GM23338 (cell line): ENCODE measurements around the gene PPCDC.

Source experiments
- CREB1 ChIP-seq: fragments of 250-450 bp; sonication (Bioruptor Pico); IDR thresholded peaks from 2 replicates; pipeline ENCODE4 v1.5.0; 2020; ENCODE audit warnings: low read depth, mild to moderate bottlenecking, moderate library complexity
- EZH2 ChIP-seq: fragments of 200-600 bp; sonication (generic); IDR thresholded peaks from one replicate; pipeline ENCODE4 v1.8.0; 2017; ENCODE audit warnings: antibody characterized with exemption, mild to moderate bottlenecking, low read depth; ENCODE audit not compliant: unreplicated experiment
- EZH2phosphoT487 ChIP-seq: fragments of 200-600 bp; sonication (generic); IDR thresholded peaks from one replicate; pipeline ENCODE4 v1.8.1; 2018; ENCODE audit warnings: antibody characterized with exemption; ENCODE audit not compliant: unreplicated experiment
- JUNB ChIP-seq: IDR thresholded peaks from one replicate; pipeline ENCODE4 v1.6.1; 2016; ENCODE audit warnings: antibody characterized with exemption; ENCODE audit not compliant: unreplicated experiment
- NANOG ChIP-seq: IDR thresholded peaks from 2 replicates; pipeline ENCODE4 v1.6.1; 2016; ENCODE audit warnings: antibody characterized with exemption, borderline replicate concordance
- POLR2AphosphoS5 ChIP-seq: IDR thresholded peaks from 2 replicates; pipeline ENCODE4 v1.6.1; 2016; ENCODE audit warnings: antibody characterized with exemption, low read depth
- STAT1 ChIP-seq: IDR thresholded peaks from one replicate; pipeline ENCODE4 v1.6.1; 2016; ENCODE audit warnings: antibody characterized with exemption; ENCODE audit not compliant: unreplicated experiment
- ZNF114 ChIP-seq: fragments of 250-450 bp; sonication (Bioruptor Pico); IDR thresholded peaks from 2 replicates; pipeline ENCODE4 v1.5.0; 2020; ENCODE audit warnings: mild to moderate bottlenecking, moderate library complexity
- ZNF331 ChIP-seq: fragments of 250-450 bp; sonication (Bioruptor Pico); IDR thresholded peaks from 2 replicates; pipeline ENCODE4 v1.5.0; 2020; ENCODE audit warnings: low read depth, mild to moderate bottlenecking, moderate library complexity
- TF ChIP-seq, protein P1 (sequence below), 2 experiments: fragments of 200-600 bp in 1 of 2; sonication (generic) in 1 of 2; conservative IDR thresholded peaks; 2 replicates each; pipeline versions ENCODE4 v1.5.1 to v1.6.1; 2016 to 2017; ENCODE audit warnings: antibody characterized with exemption in 2 of 2, low read depth in 2 of 2, mild to moderate bottlenecking in 2 of 2, moderate library complexity in 1 of 2
- TF ChIP-seq, protein P2 (sequence below): IDR thresholded peaks from one replicate; pipeline ENCODE4 v1.6.1; 2018; ENCODE audit warnings: antibody characterized with exemption; ENCODE audit not compliant: unreplicated experiment
- TF ChIP-seq, protein P3 (sequence below): IDR thresholded peaks from 2 replicates; pipeline ENCODE4 v1.6.1; 2016; ENCODE audit warnings: antibody characterized with exemption
- TF ChIP-seq, protein P4 (sequence below): fragments of 250-450 bp; sonication (Bioruptor Pico); IDR thresholded peaks from 2 replicates; pipeline ENCODE4 v1.5.0; 2020; ENCODE audit warnings: mild to moderate bottlenecking, moderate library complexity

DNA sequence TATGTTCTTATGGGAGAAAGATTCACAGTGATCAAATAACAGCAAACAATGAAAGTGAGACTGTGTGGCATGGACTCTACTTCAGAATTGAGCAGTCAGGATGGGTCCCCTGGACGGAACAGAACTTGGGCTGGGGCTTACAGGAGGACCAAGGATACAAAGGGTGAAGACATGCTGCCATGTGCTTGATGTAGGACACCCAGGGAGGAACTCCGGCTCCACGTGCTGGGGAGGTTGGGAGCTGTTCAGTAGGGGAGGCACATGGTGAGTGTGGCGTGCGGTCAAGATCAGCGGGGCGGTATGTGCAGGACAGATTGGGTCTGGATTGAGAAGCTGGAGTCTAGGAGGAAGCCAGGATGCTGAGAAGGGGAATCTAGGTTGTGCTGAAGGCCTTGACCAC is 32.6 kb downstream of the PPCDC start:
- TF ChIP-seq, protein P1, sequence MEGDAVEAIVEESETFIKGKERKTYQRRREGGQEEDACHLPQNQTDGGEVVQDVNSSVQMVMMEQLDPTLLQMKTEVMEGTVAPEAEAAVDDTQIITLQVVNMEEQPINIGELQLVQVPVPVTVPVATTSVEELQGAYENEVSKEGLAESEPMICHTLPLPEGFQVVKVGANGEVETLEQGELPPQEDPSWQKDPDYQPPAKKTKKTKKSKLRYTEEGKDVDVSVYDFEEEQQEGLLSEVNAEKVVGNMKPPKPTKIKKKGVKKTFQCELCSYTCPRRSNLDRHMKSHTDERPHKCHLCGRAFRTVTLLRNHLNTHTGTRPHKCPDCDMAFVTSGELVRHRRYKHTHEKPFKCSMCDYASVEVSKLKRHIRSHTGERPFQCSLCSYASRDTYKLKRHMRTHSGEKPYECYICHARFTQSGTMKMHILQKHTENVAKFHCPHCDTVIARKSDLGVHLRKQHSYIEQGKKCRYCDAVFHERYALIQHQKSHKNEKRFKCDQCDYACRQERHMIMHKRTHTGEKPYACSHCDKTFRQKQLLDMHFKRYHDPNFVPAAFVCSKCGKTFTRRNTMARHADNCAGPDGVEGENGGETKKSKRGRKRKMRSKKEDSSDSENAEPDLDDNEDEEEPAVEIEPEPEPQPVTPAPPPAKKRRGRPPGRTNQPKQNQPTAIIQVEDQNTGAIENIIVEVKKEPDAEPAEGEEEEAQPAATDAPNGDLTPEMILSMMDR (conservative IDR thresholded peaks at IDR 0.05; ENCODE audit: low read depth in 2 of 2), result no peak
- TF ChIP-seq, protein P2, sequence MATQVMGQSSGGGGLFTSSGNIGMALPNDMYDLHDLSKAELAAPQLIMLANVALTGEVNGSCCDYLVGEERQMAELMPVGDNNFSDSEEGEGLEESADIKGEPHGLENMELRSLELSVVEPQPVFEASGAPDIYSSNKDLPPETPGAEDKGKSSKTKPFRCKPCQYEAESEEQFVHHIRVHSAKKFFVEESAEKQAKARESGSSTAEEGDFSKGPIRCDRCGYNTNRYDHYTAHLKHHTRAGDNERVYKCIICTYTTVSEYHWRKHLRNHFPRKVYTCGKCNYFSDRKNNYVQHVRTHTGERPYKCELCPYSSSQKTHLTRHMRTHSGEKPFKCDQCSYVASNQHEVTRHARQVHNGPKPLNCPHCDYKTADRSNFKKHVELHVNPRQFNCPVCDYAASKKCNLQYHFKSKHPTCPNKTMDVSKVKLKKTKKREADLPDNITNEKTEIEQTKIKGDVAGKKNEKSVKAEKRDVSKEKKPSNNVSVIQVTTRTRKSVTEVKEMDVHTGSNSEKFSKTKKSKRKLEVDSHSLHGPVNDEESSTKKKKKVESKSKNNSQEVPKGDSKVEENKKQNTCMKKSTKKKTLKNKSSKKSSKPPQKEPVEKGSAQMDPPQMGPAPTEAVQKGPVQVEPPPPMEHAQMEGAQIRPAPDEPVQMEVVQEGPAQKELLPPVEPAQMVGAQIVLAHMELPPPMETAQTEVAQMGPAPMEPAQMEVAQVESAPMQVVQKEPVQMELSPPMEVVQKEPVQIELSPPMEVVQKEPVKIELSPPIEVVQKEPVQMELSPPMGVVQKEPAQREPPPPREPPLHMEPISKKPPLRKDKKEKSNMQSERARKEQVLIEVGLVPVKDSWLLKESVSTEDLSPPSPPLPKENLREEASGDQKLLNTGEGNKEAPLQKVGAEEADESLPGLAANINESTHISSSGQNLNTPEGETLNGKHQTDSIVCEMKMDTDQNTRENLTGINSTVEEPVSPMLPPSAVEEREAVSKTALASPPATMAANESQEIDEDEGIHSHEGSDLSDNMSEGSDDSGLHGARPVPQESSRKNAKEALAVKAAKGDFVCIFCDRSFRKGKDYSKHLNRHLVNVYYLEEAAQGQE, result no peak
- TF ChIP-seq STAT1 (no peak), POLR2AphosphoS5 (no peak), EZH2 (no peak), JUNB (no peak), ZNF331 (CRISPR knock-in tag) (no peak), CREB1 (CRISPR knock-in tag) (no peak), EZH2phosphoT487 (no peak), NANOG (no peak), ZNF114 (CRISPR knock-in tag) (no peak)
- TF ChIP-seq, protein P3, sequence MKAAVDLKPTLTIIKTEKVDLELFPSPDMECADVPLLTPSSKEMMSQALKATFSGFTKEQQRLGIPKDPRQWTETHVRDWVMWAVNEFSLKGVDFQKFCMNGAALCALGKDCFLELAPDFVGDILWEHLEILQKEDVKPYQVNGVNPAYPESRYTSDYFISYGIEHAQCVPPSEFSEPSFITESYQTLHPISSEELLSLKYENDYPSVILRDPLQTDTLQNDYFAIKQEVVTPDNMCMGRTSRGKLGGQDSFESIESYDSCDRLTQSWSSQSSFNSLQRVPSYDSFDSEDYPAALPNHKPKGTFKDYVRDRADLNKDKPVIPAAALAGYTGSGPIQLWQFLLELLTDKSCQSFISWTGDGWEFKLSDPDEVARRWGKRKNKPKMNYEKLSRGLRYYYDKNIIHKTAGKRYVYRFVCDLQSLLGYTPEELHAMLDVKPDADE, result no peak
- TF ChIP-seq, protein P4, sequence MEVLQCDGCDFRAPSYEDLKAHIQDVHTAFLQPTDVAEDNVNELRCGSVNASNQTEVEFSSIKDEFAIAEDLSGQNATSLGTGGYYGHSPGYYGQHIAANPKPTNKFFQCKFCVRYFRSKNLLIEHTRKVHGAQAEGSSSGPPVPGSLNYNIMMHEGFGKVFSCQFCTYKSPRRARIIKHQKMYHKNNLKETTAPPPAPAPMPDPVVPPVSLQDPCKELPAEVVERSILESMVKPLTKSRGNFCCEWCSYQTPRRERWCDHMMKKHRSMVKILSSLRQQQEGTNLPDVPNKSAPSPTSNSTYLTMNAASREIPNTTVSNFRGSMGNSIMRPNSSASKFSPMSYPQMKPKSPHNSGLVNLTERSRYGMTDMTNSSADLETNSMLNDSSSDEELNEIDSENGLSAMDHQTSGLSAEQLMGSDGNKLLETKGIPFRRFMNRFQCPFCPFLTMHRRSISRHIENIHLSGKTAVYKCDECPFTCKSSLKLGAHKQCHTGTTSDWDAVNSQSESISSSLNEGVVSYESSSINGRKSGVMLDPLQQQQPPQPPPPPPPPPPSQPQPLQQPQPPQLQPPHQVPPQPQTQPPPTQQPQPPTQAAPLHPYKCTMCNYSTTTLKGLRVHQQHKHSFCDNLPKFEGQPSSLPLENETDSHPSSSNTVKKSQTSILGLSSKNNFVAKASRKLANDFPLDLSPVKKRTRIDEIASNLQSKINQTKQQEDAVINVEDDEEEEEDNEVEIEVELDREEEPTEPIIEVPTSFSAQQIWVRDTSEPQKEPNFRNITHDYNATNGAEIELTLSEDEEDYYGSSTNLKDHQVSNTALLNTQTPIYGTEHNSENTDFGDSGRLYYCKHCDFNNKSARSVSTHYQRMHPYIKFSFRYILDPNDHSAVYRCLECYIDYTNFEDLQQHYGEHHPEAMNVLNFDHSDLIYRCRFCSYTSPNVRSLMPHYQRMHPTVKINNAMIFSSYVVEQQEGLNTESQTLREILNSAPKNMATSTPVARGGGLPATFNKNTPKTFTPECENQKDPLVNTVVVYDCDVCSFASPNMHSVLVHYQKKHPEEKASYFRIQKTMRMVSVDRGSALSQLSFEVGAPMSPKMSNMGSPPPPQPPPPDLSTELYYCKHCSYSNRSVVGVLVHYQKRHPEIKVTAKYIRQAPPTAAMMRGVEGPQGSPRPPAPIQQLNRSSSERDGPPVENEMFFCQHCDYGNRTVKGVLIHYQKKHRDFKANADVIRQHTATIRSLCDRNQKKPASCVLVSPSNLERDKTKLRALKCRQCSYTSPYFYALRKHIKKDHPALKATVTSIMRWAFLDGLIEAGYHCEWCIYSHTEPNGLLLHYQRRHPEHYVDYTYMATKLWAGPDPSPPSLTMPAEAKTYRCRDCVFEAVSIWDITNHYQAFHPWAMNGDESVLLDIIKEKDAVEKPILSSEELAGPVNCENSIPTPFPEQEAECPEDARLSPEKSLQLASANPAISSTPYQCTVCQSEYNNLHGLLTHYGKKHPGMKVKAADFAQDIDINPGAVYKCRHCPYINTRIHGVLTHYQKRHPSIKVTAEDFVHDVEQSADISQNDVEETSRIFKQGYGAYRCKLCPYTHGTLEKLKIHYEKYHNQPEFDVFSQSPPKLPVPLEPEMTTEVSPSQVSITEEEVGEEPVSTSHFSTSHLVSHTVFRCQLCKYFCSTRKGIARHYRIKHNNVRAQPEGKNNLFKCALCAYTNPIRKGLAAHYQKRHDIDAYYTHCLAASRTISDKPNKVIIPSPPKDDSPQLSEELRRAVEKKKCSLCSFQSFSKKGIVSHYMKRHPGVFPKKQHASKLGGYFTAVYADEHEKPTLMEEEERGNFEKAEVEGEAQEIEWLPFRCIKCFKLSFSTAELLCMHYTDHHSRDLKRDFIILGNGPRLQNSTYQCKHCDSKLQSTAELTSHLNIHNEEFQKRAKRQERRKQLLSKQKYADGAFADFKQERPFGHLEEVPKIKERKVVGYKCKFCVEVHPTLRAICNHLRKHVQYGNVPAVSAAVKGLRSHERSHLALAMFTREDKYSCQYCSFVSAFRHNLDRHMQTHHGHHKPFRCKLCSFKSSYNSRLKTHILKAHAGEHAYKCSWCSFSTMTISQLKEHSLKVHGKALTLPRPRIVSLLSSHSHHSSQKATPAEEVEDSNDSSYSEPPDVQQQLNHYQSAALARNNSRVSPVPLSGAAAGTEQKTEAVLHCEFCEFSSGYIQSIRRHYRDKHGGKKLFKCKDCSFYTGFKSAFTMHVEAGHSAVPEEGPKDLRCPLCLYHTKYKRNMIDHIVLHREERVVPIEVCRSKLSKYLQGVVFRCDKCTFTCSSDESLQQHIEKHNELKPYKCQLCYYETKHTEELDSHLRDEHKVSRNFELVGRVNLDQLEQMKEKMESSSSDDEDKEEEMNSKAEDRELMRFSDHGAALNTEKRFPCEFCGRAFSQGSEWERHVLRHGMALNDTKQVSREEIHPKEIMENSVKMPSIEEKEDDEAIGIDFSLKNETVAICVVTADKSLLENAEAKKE (CRISPR knock-in tag), result no peak
